IMR-90 (cell line): ENCODE data around the gene TMEM145. TPM values are rescaled to one million over a fixed set of nuclear protein-coding genes. Genes with fewer than 3 reads are reported as not detected.

Experiments
- ATAC-seq: fragments of 200-7000 bp; cut with Tn5 transposase; 2 replicates; pipeline ENCODE4 v1.9.1; 2020; ENCODE audit warnings: low read depth, mild to moderate bottlenecking, moderate library complexity
- BruUV-seq: library from RNA; stranded (reverse); fragments of 400-500 nt; replicated peaks from 2 replicates; lab custom pipeline; 2021; lab: Mats Ljungman, UMichigan
- CTCF ChIA-PET: fragments of 300-600 bp; formaldehyde crosslinking; extraction: SDS; loops from one replicate; lab custom pipeline; 2021; ENCODE audit warnings: antibody characterized with exemption; lab: Yijun Ruan, JAX
- POLR2A ChIA-PET: fragments of 300-600 bp; sonication (Branson Sonifier 250); formaldehyde crosslinking; loops from one replicate; lab custom pipeline; 2022; ENCODE audit warnings: antibody characterized with exemption; ENCODE audit not compliant: unreplicated experiment; lab: Charles Lee
- DNase-seq: peaks from one replicate; pipeline ENCODE4 v3.0.0; 2013
- H2AFZ ChIP-seq: replicated peaks from 2 replicates; pipeline ENCODE3; 2013; ENCODE audit warnings: low read length, mild to moderate bottlenecking; ENCODE audit not compliant: poor library complexity
- H2AK5ac ChIP-seq: 2 replicates; pipeline ENCODE4 v1.6.1; 2013; ENCODE audit warnings: low read depth, low read length, inconsistent platforms
- H2AK9ac ChIP-seq: replicated peaks from 2 replicates; pipeline ENCODE3; 2013; ENCODE audit warnings: mild to moderate bottlenecking, low read depth, low read length, moderate library complexity; ENCODE audit not compliant: poor library complexity
- H2BK120ac ChIP-seq: 2 replicates; pipeline ENCODE4 v1.6.1; 2013; ENCODE audit warnings: low read depth, low read length, inconsistent platforms
- H2BK15ac ChIP-seq: 3 replicates; pipeline ENCODE4 v1.6.1; 2013; ENCODE audit warnings: low read depth, low read length, inconsistent platforms
- H2BK20ac ChIP-seq: 2 replicates; pipeline ENCODE4 v1.6.1; 2013; ENCODE audit warnings: low read depth, mild to moderate bottlenecking, inconsistent platforms, low read length, moderate library complexity
- H2BK5ac ChIP-seq: 2 replicates; pipeline ENCODE4 v1.6.1; 2013; ENCODE audit warnings: mild to moderate bottlenecking, low read depth, low read length, inconsistent platforms; ENCODE audit not compliant: poor library complexity, severe bottlenecking
- H3K14ac ChIP-seq: replicated peaks from 2 replicates; pipeline ENCODE4 v1.6.1; 2013; ENCODE audit warnings: low read depth, low read length, inconsistent platforms
- H3K18ac ChIP-seq: 2 replicates; pipeline ENCODE4 v1.6.1; 2013; ENCODE audit warnings: low read depth, low read length, control low read depth
- H3K23ac ChIP-seq: 2 replicates; pipeline ENCODE4 v1.6.1; 2013; ENCODE audit warnings: low read depth, low read length, inconsistent platforms
- H3K27ac ChIP-seq: 2 replicates; pipeline ENCODE4 v1.5.1; 2013; ENCODE audit warnings: mild to moderate bottlenecking, control low read depth, low read length; ENCODE audit not compliant: insufficient read depth
- H3K27me3 ChIP-seq: 2 replicates; pipeline ENCODE4 v1.6.1; 2013; ENCODE audit warnings: low read length; ENCODE audit not compliant: control insufficient read depth, insufficient read depth
- H3K36me3 ChIP-seq: 2 replicates; pipeline ENCODE4 v1.6.1; 2013; ENCODE audit warnings: low read length, mixed read lengths; ENCODE audit not compliant: control insufficient read depth, insufficient read depth
- H3K4ac ChIP-seq: 2 replicates; pipeline ENCODE4 v1.6.1; 2013; ENCODE audit warnings: low read depth, low read length, inconsistent platforms
- H3K4me1 ChIP-seq: 2 replicates; pipeline ENCODE4 v1.6.1; 2013; ENCODE audit warnings: low read length, mixed read lengths; ENCODE audit not compliant: control insufficient read depth, insufficient read depth
- H3K4me2 ChIP-seq: 2 replicates; pipeline ENCODE4 v1.6.1; 2013; ENCODE audit warnings: low read depth, mild to moderate bottlenecking, control low read depth, low read length, moderate library complexity
- H3K4me3 ChIP-seq: 2 replicates; pipeline ENCODE4 v1.5.1; 2013; ENCODE audit warnings: low read depth, mild to moderate bottlenecking, control low read depth, low read length, moderate library complexity; ENCODE audit not compliant: insufficient read depth
- H3K56ac ChIP-seq: 2 replicates; pipeline ENCODE4 v1.6.1; 2013; ENCODE audit warnings: low read length, inconsistent platforms; ENCODE audit not compliant: insufficient read depth; ENCODE audit errors: extremely low read depth
- H3K79me1 ChIP-seq, 2 experiments: 2 replicates each; pipeline ENCODE4 v1.6.1; 2013; ENCODE audit warnings: low read length in 2 of 2, inconsistent platforms in 1 of 2, low read depth in 1 of 2
- H3K9ac ChIP-seq: 2 replicates; pipeline ENCODE4 v1.6.1; 2013; ENCODE audit warnings: low read depth, low read length, control low read depth
- H3K9me1 ChIP-seq: 2 replicates; pipeline ENCODE4 v1.6.1; 2013; ENCODE audit warnings: low read length, inconsistent platforms; ENCODE audit not compliant: insufficient read depth
- H3K9me3 ChIP-seq: 2 replicates; pipeline ENCODE4 v1.6.1; 2013; ENCODE audit warnings: low read length; ENCODE audit not compliant: control insufficient read depth, insufficient read depth
- H4K20me1 ChIP-seq: 2 replicates; pipeline ENCODE4 v1.6.1; 2013; ENCODE audit warnings: low read length, inconsistent platforms; ENCODE audit not compliant: insufficient read depth
- H4K5ac ChIP-seq: 2 replicates; pipeline ENCODE4 v1.6.1; 2013; ENCODE audit warnings: mild to moderate bottlenecking, low read depth, low read length, control low read depth
- H4K8ac ChIP-seq, 2 experiments: 2 replicates each; pipeline ENCODE4 v1.6.1; 2013; ENCODE audit warnings: low read depth in 2 of 2, low read length in 2 of 2, control low read depth in 1 of 2, inconsistent platforms in 1 of 2
- H4K91ac ChIP-seq: 2 replicates; pipeline ENCODE4 v1.6.1; 2013; ENCODE audit warnings: low read depth, low read length, inconsistent platforms; ENCODE audit not compliant: insufficient read depth
- FOS ChIP-seq: fragments of 150-350 bp; IDR thresholded peaks from 2 replicates; pipeline ENCODE4 v1.6.1; 2016; ENCODE audit warnings: low read depth, low read length
- RFX5 ChIP-seq: IDR thresholded peaks from 2 replicates; pipeline ENCODE4 v1.8.0; 2012; ENCODE audit warnings: low read depth, mild to moderate bottlenecking, low read length, moderate library complexity
- WGBS, 2 experiments: methylation state at CpG; one replicate each; pipeline versions ENCODE4 v1.1.5 to v1.1.7; 2013; ENCODE audit warnings: missing lambda C conversion rate in 2 of 2; ENCODE audit not compliant: insufficient read length in 1 of 2; ENCODE audit errors: extremely low coverage in 2 of 2; 5-methylcytosine and 5-hydroxymethylcytosine counted together
- dilution Hi-C: fragments of 300-500 bp; cut with HindIII; formaldehyde crosslinking; loops from one replicate; pipeline ENCODE4 v1.14.3; 2018; ENCODE audit warnings: low sequenced_read_pairs; ENCODE audit not compliant: unreplicated experiment
- in situ Hi-C: fragments of 300-500 bp; cut with MboI; formaldehyde crosslinking; loops from 3 replicates; pipeline ENCODE4 v1.14.3; 2019; ENCODE audit warnings: low sequenced_read_pairs, inconsistent platforms, mixed read lengths
- intact Hi-C: fragments of 100-400 bp; cut with micrococcal nuclease; formaldehyde crosslinking; loops from 2 replicates; pipeline ENCODE4 v1.10.0; 2022
- polyA plus RNA-seq, 3 experiments: library from polyadenylated mRNA; depleted of rRNA; stranded (reverse); fragments of >200 nt; gene quantifications; 2 replicates each; pipeline ENCODE4 v1.2.3, GENCODE V29; 2012; ENCODE audit warnings: low replicate concordance in 1 of 3
- total RNA-seq: library from RNA; depleted of rRNA; stranded (reverse); fragments of >200 nt; gene quantifications from 2 replicates; pipeline ENCODE4 v1.2.3, GENCODE V29; 2012
- TF ChIP-seq, protein P1 (sequence below): fragments of 150-350 bp; IDR thresholded peaks from 2 replicates; pipeline ENCODE4 v1.6.1; 2016; ENCODE audit warnings: low read depth, mild to moderate bottlenecking, low read length, moderate library complexity, borderline replicate concordance
- TF ChIP-seq, protein P2 (sequence below): conservative IDR thresholded peaks from 2 replicates; pipeline ENCODE4 v1.5.1; 2012; ENCODE audit warnings: mild to moderate bottlenecking, low read depth, low read length, improper control_type of control experiment

Gene TMEM145
- total and polyA plus RNA-seq, 2 of the 4 experiments (the other 2 are of a cell fraction): under 0.01 to 0.41 TPM

DNA sequence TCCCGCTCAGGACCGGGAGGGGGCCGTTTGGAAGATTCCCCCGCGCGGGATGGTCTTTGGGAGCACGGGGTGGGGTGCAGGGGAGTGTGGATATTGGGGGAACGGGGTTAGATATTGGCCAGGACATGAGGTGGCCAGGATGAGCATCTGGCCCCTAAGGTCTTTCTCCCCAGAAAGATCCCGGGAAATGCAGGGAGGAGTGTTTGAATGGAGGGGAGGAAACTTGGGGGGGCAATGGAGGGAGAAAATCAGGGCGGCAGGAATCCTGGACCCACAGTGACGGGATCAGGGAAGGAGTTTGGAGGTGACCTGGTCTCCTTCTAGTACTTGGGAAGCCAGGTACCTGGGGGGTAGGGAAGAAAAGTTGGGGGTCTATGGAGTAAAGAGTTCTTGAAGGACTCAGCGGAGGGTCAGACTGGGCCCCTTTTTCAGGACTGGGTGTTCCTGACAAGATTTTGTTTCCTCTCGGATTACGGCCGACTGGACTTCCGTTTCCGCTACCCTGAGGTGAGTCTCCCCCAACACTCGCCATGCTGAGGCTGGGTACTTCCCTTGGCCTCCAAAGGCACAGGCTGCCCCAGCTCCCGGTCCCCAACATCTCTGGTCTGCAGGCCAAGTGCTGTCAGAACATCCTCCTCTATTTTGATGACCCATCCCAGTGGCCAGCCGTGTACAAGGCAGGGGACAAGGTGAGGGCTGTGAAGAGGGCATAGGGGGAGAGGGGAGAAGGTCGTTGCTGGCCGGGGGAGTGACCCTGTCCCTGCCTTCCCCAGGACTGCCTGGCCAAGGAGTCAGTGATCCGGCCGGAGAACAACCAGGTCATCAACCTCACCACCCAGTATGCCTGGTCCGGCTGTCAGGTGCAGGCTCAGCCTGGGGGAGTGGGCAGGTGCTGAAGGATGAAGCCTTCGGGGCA, 989 bp downstream of the TMEM145 start:
- H2AK5ac ChIP-seq: no peak overlapping the region
- in situ Hi-C loops: no loop called here
- dilution Hi-C loops: no loop called here
- no peak overlapping the region for H3K9ac ChIP-seq
- H3K4me1 ChIP-seq: peaks cover 3% of the 10 kb centered on the region
- H4K5ac ChIP-seq: no peak overlapping the region
- POLR2A ChIA-PET: no interaction called here
- no peak overlapping the region for H3K4me3 ChIP-seq
- H3K79me1 ChIP-seq: no peaks in the 10 kb centered on the region
- no peak overlapping the region for H3K14ac ChIP-seq
- no peak for ATAC-seq
- no peaks in the 10 kb centered on the region for H3K9me3 ChIP-seq
- H3K56ac ChIP-seq: no peak overlapping the region
- H3K4ac ChIP-seq: no peak overlapping the region
- H4K8ac ChIP-seq: no peak overlapping the region
- H3K9me1 ChIP-seq: peaks cover 10% of the 10 kb centered on the region
- H3K36me3 ChIP-seq: no peaks in the 10 kb centered on the region
- WGBS, 2 experiments: 46% methylated on average over 7 of the region's 26 CpGs; no CpG with 5 or more reads in 1 of the 2 experiments
- intact Hi-C loops: no loop called here
- no peak overlapping the region for H2BK120ac ChIP-seq
- H3K18ac ChIP-seq: no peak overlapping the region
- BruUV-seq: no TSS peak
- DNase-seq: no peak
- no peaks in the 10 kb centered on the region; the same call in 1 of the 2 replicates for H4K20me1 ChIP-seq
- H2BK5ac ChIP-seq: no peak overlapping the region
- H3K27me3 ChIP-seq: peaks cover 24% of the 10 kb centered on the region
- H4K91ac ChIP-seq: no peak overlapping the region
- no peak overlapping the region for H2BK15ac ChIP-seq
- CTCF ChIA-PET: interaction anchor here (1.0 kb wide), 1 partner anchor 35 kb away, joined by 4 read pairs; no protein-coding TSS in a partner anchor
- H3K27ac ChIP-seq: no peak overlapping the region
- H2BK20ac ChIP-seq: no peak overlapping the region
- H3K23ac ChIP-seq: no peak overlapping the region
- H2AK9ac ChIP-seq: no peak overlapping the region
- H3K4me2 ChIP-seq: no peak overlapping the region
- H2AFZ ChIP-seq: peak overlapping the region; percentile 51
- TF ChIP-seq, protein P1, sequence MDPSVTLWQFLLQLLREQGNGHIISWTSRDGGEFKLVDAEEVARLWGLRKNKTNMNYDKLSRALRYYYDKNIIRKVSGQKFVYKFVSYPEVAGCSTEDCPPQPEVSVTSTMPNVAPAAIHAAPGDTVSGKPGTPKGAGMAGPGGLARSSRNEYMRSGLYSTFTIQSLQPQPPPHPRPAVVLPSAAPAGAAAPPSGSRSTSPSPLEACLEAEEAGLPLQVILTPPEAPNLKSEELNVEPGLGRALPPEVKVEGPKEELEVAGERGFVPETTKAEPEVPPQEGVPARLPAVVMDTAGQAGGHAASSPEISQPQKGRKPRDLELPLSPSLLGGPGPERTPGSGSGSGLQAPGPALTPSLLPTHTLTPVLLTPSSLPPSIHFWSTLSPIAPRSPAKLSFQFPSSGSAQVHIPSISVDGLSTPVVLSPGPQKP: no peak
- TF ChIP-seq, protein P2, sequence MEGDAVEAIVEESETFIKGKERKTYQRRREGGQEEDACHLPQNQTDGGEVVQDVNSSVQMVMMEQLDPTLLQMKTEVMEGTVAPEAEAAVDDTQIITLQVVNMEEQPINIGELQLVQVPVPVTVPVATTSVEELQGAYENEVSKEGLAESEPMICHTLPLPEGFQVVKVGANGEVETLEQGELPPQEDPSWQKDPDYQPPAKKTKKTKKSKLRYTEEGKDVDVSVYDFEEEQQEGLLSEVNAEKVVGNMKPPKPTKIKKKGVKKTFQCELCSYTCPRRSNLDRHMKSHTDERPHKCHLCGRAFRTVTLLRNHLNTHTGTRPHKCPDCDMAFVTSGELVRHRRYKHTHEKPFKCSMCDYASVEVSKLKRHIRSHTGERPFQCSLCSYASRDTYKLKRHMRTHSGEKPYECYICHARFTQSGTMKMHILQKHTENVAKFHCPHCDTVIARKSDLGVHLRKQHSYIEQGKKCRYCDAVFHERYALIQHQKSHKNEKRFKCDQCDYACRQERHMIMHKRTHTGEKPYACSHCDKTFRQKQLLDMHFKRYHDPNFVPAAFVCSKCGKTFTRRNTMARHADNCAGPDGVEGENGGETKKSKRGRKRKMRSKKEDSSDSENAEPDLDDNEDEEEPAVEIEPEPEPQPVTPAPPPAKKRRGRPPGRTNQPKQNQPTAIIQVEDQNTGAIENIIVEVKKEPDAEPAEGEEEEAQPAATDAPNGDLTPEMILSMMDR: no peak
- TF ChIP-seq RFX5 (no peak), FOS (no peak)
